AG20443 (cell line): ENCODE results near the gene CD160.
A peak's percentile ranks its signal among the peaks of the same experiment; 100 is the strongest.
"Not testable (repeated sequence)": the region's sequence is repeated elsewhere in the genome, so short reads cannot be mapped to it uniquely, and the experiment has no call there.

Source experiments
- DNase-seq: peaks from one replicate; pipeline ENCODE4 v3.0.0; 2012; ENCODE audit warnings: low spot score, mixed read lengths

The CD160 gene

DNA sequence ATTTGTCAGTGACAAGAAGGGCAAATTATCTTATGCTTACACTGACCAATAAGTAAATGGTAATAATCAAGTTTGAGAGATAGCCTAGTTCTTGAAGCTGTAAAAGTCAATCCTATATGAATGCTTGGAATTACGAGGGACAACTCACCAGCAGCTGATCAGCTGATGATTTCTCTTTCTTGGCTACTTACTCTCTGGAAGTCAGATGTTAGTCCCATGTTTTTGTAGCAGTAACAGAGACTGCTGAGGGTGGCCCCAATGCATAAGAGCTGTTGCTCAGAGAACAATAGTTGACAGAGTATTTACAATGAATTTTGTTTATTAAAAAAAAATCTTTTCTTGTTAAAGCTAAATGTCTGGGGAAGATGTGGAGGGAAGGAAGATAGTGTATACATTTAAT, 39.3 kb downstream of the CD160 start:
- no peak for DNase-seq

DNA sequence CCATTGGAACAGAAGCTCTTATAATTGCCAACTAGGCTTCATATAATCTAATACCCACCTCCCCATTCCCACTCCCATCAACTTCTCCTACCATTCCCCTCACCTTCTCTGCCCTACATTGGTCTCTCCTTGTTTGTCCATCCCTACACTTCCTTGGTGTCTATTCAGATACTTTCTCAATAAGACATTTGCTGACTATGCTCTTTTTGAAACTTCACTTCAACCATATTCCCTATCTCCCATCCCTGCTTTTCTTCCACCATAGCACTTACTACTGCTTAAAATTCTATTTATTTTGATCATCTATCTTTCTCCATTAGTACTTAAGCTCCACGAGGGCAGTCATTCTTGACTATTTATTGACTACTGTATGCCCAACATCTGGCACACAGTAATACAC, 40.4 kb downstream of the CD160 start:
- DNase-seq, result no peak

DNA sequence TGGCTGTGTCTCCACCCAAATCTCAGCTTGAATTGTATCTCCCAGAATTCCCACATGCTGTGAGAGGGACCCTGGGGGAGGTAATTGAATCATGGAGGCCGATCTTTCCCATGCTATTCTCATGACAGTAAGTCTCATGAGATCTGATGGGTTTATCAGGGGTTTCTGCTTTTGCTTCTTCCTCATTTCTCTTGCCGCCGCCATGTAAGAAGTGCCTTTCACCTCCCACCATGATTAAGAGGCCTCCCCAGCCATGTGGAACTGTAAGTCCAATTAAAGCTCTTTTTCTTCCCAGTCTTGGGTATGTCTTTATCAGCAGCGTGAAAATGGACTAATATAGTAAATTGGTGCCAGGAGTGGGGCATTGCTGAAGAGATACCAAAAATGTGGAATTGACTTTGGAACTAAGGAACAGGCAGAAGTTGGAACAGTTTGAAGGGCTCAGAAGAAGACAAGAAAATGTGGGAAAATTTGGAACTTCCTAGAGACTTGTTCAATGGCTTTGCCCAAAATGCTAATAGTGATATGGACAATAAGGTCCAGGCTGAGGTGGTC, 41.2 kb downstream of the CD160 start:
- not testable (repeated sequence) for DNase-seq

DNA sequence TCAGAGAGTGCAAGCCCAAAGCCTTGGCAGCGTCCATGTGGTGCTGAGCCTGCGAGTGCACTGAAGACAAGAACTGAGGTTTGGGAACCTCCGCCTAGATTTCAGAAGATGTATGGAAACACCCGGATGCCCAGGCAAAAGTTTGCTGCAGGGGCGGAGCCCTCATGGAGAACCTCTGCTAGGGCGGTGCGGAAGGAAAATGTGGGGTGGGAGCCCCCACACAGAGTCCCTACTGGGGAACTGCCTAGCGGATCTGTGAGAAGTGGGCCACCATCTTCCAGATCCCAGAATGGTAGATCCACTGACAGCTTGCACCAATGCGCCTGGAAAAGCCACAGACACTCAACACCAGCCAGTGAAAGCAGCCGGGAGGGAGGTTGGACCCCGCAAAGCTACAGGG, 42.2 kb downstream of the CD160 start:
- not testable (repeated sequence) for DNase-seq

DNA sequence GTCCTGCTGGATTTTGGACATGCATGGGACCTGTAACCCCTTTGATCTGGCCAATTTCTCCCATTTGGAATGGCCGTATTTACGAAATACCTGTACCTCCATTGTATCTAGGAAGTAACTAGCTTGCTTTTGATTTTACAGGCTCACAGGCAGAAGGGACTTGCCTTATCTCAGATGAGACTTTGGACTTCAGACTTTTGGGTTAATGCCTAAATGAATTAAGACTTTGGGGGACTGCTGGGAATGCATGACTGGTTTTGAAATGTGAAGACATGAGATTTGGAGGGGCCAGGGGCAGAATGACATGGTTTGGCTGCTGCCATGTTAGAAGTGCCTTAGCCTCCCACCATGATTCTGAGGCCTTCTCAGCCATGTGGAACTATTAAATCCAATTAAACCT, 42.7 kb downstream of the CD160 start:
- not testable (repeated sequence) for DNase-seq

- not testable (repeated sequence) for DNase-seq
Observed at GRCh38 chr1:145764231-145764940, 45.1 kb downstream of the CD160 start.

DNA sequence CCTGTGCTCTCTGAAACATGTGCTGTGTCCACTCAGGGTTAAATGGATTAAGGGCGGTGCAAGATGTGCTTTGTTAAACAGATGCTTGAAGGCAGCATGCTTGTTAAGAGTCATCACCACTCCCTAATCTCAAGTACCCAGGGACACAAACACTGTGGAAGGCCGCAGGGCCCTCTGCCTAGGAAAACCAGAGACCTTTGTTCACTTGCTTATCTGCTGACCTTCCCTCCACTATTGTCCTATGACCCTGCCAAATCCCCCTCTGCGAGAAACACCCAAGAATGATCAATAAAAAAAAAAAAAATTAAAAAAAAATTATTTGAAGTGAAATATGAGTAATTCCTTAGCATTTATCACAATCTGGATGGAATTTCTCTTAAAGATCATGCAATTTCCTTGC, 45.8 kb downstream of the CD160 start:
- DNase-seq, result not testable (repeated sequence)

DNA sequence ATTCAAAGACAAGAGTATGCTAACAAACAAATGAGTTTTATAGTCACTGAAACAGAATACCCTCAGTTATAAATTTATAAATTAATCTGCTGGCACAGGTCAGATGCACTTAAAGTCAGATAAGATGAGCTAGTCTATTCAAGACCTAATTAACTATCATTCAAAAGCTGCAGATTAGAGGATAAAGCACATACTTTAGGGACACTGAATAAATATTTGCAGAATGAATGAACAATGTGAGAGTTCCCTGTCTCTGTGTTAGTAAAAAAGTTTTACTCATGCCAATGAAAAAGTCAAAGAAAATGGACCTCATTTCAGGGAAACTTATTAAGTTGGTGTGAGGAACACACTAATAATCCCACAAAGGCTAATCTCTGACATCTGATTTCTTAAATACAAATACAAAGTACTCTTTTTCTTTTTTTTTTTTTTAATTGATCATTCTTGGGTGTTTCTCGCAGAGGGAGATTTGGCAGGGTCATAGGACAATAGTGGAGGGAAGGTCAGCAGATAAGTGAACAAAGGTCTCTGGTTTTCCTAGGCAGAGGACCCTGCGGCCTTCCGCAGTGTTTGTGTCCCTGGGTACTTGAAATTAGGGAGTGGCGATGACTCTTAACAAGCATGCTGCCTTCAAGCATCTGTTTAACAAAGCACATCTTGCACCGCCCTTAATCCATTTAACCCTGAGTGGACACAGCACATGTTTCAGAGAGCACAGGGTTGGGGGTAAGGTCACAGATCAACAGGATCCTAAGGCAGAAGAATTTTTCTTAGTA, 46.5 kb downstream of the CD160 start:
- not testable (repeated sequence) for DNase-seq

DNA sequence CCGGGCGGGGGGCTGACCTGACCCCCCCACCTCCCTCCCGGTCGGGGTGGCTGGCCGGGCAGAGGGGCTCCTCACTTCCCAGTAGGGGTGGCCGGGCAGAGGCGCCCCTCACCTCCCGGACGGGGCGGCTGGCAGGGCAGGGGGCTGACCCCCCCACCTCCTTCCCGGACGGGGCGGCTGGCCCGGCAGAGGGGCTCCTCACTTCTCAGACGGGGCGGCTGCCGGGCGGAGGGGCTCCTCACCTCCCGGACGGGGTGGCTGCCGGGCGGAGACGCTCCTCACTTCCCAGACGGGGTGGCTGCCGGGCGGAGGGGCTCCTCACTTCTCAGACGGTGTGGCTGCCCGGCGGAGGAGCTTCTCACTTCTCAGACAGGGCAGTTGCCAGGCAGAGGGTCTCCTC, 47.6 kb downstream of the CD160 start:
- not testable (repeated sequence) for DNase-seq

DNA sequence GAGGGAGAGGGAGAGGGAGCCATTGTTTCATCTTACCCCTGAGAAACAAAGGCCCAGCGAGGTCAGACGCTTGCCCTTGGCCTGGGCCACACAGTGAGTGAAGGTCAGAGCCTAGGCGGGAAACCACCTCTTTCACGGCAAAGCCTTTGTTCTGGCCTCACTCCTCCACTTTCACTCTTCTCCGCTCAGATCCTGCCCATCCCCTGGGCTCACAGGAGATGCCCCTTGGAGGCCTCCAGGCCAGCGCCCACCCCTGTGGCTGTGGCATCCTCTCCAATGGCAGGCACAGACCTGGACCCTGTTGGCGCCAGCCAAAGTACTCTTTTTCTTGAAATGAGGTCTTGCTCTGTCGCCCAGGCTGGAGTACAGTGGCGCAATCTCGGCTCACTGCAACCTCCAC, 48.7 kb downstream of the CD160 start:
- not testable (repeated sequence) for DNase-seq

DNA sequence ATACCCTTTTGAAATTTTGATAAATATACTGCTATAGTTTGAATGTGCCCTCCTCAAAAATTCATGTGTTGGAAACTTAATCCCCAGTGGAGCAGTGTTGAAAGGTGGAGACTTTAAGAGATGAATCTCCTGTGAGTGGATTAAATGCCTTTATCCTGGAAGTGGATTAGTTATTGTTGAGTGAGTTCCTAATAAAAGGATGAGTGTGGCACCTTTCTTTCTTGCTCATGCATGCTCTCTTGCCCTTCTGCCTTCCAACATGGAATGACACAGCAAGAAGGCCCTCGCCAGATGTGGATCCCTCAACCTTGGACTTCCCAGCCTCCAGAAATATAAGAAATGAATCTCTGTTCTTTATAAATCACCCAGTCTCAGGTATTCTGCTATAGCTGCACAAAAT, 51.8 kb downstream of the CD160 start:
- no peak for DNase-seq

GRCh38 chr1:145773423-145773822, 54.1 kb downstream of the CD160 start:
- no peak for DNase-seq

GRCh38 chr1:145777357-145778145, 58.3 kb downstream of the CD160 start:
- no peak for DNase-seq

DNA sequence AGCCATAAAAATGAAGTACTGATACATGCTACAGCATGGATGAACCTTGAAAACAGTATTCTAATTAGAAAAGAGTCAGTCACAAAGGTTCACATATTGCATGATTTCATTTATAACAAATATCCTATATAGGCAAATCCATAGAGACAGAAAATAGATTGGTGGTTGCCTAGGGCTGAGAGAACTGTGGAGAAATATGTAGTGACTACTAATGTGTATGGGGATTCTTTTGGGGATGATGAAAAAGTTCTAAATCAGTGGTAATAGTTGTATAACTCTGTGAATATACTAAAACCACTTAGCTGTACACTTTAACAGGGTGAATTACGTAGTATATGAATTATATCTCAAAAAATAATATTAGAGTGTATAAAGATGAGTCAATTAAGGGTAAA, 58.8 kb downstream of the CD160 start:
- DNase-seq, result no peak

- peak; percentile 48 for DNase-seq
Observed at GRCh38 chr1:145782272-145783099, 63.2 kb downstream of the CD160 start.

DNA sequence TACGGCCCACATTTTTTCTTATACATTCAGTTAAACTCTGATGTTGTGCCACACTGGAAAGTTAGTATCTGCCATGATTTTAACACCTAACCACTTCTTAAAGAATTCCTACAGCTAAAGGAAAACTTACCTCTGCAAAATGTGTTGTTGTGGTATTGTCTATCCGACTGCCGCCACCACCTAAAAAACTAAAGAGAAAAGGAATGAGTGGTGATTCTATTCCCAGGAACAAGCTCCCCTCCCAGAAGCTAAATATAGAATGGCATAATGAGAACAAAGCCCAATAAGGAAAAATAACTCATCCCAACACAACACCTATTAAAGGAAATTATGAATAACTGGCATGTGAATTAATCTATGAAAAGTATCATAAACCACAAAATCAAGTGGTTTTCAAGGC, 65.1 kb downstream of the CD160 start:
- DNase-seq, result no peak

DNA sequence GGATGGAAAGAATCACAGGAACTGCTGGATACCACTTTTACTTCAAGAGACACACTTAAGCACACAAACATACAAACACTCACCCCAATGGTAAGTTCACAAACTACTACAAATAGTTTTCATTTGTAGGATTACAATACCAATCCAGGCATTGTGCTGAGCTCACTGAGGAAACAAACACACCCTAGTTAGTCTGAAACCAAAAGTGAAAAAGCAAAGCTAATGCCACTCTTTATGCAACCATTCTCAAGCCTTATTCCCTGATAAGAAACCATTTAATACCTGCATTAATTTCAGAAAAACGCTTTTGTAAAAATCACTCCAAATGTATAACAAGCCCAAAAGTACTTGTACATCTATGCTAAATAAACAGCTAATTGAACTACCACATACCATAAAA, 66.2 kb downstream of the CD160 start:
- no peak for DNase-seq

GRCh38 chr1:145786271-145786670, 67.0 kb downstream of the CD160 start:
- DNase-seq, result no peak

GRCh38 chr1:145788580-145788979, 69.3 kb downstream of the CD160 start:
- DNase-seq, result no peak
